AML-193 (cell line): ENCODE data around the gene PPP4R3B.

Experiments
- DNase-seq, 2 experiments: peaks; one replicate each; lab custom pipeline; 2025; lab: John Stamatoyannopoulos, UW

Gene PPP4R3B

DNA sequence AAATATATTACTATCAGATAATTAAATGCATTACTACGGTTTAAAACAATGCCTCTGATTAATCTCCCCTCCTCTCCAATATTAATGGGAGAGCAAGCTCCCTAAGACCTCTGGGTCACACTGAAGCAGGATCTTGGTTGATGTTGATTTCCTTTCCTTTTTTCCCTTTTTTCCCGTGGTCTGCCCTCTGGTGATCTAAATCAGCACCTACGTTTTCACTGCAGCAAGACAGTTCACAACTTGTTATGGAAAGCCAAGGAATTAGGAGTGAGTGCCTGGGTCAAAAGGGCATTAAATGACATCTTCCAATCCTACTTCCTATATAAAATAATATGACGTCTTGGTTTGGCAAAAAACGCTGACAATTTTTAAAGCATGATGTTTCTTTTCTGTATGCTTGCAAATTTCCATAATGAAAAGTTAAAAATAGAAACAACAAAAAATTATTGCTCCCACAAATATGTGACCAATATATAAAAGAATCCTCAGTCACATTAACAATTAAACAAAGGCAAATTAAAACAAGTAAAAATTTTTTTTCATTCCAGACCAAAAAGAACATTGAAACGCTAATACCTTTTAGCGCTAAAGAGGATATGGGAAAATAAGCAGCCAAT is 105.8 kb downstream of the PPP4R3B start:
- DNase-seq = peak in 1 of 2 experiments; percentile 6

DNA sequence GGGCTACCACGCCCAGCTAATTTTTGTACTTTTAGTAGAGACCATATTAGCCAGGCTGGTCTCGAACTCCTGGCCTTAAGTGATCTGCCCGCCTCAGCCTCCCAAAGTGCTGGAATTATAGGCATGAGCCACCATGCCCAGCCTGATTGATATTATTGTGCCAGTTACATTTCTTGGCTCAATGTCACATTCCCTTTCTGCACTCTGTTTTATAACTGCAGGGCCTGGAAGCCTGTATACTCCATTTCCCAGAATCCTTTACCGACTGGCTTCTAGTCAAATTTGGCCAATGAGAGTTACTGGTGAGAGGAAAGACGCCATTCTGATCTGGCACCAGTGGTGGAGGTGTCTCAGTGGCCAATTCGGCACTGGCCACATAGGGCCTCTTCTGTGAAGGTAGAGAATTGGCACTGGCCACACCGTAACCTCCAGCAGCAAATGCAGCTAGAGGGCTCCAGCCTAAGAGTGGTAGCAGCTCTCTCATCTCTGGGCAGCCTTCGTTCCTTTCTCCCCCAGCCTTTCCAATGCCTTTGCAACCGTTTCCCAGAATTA is 114.8 kb downstream of the PPP4R3B start:
- no peak for DNase-seq

DNA sequence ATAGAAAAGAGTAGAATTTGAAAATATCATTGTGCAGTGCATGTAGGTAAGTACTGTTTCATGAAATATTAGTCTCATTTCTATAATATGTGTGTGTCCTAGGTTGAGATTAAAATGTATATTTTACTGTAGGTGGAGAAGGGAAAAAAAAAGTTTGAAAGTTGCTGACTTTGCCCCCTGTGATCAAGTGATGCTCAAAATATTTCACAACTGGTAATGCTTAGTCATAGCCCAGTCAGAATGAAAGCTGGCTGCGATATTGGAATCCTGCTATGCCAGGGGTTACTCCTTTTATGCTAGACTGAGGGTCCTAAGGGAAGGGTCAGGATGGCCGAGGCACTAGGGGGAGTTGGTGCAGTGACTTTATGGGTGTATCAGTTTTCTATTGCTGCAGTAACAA is 117.4 kb downstream of the PPP4R3B start:
- peak in 1 of 2 experiments; percentile 7 for DNase-seq

DNA sequence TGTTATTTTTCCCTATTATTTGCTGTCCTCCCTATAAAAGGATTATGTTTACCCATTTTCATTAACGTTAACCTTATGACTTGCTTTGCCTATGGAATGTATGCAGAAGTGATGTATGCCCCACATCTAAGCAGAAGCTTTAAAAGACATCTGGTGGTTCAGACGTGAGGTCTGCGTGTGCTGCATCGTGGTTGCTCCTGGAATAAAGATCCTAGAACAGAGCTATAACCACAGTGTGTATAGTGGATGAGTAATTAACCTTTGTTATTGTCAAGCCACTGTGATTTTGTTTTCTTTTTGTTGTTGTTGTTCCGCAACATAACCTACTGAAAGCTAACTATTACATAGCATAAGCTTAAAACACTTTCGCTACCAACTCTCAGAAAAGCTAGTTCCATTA is 118.8 kb downstream of the PPP4R3B start:
- no peak for DNase-seq
